Measurements from ENCODE around the gene RASSF5.
"Not testable (repeated sequence)": the region's sequence is repeated elsewhere in the genome, so short reads cannot be mapped to it uniquely, and the experiment has no call there.

The RASSF5 gene

GRCh38 chr1:206479183-206480125, 27.9 kb upstream of the RASSF5 start:
- in situ Hi-C loops (cut with HindIII; ENCODE audit: low pct_unique_long_range_greater_than_20kb, low sequenced_read_pairs): no loop called here
- TF ChIP-seq JUND (IDR thresholded peaks at IDR 0.05; ENCODE audit: low read depth): no peak
- DNase-seq (ENCODE audit: low read depth in 1 of 2, low spot score in 1 of 2): peak; percentile 82 to 93

DNA sequence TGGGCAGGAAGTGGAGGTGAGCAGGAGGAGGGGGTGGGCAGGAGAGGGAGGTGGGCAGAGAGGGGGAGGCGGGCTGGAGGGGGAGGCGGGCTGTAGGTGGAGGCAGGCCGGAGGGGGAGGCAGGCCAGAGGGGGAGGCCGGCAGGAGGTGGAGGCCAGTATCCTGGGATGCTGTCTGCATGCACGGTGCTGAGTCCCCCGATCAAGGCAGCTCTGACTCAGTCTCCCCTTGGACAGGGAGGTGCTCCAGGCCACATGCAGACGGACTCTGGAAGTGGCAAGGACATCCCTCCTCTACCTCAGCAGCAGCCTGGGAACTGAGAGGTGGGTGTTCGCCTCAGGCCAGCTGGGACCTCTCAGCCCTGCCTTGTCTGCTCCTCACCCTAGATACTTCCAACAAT, 27.1 kb upstream of the RASSF5 start:
- no peak for TF ChIP-seq JUND (IDR thresholded peaks at IDR 0.05; ENCODE audit: low read depth)
- in situ Hi-C loops (cut with HindIII; ENCODE audit: low pct_unique_long_range_greater_than_20kb, low sequenced_read_pairs): no loop called here
- DNase-seq (ENCODE audit: low read depth in 1 of 2, low spot score in 1 of 2): no peak

DNA sequence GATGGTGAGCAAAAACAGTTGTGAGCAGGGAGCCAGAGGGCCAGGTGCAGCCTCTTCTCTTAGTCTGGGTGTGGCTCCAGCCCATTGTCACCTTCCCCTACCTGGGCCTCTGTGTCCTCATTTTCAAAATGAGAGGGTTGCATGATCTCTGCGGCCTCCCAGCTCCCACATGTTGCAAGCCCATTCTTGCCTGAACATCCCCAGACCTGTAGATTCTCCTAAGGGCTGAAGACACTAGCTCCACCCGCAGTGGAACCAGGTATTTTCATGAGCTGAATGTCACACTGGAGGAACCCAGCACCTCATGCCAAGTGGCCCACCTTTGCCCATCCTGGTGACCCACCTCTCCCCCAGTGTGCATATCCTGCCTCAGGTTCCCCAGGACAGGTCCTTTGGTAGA, 24.7 kb upstream of the RASSF5 start:
- TF ChIP-seq JUND (IDR thresholded peaks at IDR 0.05; ENCODE audit: low read depth): no peak
- DNase-seq (ENCODE audit: low read depth in 1 of 2, low spot score in 1 of 2): no peak
- in situ Hi-C loops (cut with HindIII; ENCODE audit: low pct_unique_long_range_greater_than_20kb, low sequenced_read_pairs): no loop called here

DNA sequence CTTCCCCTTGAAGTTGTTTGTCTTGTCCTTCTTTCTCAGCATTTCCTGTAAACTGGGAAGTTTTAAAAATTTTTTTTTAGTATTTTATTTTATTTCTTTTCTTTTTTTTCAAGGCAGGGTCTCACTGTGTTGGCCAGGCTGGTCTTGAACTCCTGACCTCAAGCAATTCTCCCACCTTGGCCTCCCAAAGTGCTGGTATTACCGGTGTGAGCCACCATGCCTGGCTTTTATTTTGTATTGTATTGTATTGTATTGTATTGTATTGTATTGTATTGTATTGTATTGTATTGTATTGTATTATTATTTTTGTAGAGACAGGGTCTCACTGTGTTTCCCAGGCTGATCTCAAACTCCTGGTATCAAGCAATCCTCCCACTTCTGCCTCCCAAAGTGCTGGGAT, 23.5 kb upstream of the RASSF5 start:
- DNase-seq (ENCODE audit: low read depth in 1 of 2, low spot score in 1 of 2); in situ Hi-C loops (cut with HindIII; ENCODE audit: low pct_unique_long_range_greater_than_20kb, low sequenced_read_pairs): not testable (repeated sequence)

GRCh38 chr1:206484901-206485300, 22.4 kb upstream of the RASSF5 start:
- DNase-seq (ENCODE audit: low read depth in 1 of 2, low spot score in 1 of 2): no peak
- TF ChIP-seq JUND (IDR thresholded peaks at IDR 0.05; ENCODE audit: low read depth): no peak
- in situ Hi-C loops (cut with HindIII; ENCODE audit: low pct_unique_long_range_greater_than_20kb, low sequenced_read_pairs): no loop called here

GRCh38 chr1:206486995-206487788, 20.1 kb upstream of the RASSF5 start:
- TF ChIP-seq JUND (IDR thresholded peaks at IDR 0.05; ENCODE audit: low read depth): no peak
- in situ Hi-C loops (cut with HindIII; ENCODE audit: low pct_unique_long_range_greater_than_20kb, low sequenced_read_pairs): no loop called here

DNA sequence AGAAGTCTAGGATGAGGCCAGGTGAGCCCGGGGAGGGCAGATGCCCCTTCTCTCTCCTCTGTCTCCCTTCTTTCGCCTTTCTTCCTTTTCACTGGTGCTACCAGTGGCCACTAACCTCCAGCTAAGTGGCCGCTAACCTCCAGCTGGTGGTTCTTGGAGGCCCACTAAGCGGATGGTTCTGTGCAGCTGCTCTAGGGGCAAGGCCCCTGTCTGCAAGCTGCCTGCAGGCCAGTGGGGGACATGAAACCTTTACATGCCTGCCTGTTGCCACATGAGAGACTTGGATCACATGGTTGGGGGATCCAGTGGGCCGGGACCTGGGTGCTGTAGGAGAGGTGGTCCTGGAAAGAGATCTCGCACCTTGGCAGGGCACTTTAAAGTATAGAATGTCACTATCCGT, 19.4 kb upstream of the RASSF5 start:
- DNase-seq (ENCODE audit: low read depth in 1 of 2, low spot score in 1 of 2): no peak
- in situ Hi-C loops (cut with HindIII; ENCODE audit: low pct_unique_long_range_greater_than_20kb, low sequenced_read_pairs): no loop called here
- no peak for TF ChIP-seq JUND (IDR thresholded peaks at IDR 0.05; ENCODE audit: low read depth)

More at GRCh38 chr1:206486995-206487788, 20.1 kb upstream of the RASSF5 start:
- DNase-seq (ENCODE audit: low read depth in 1 of 2, low spot score in 1 of 2): no peak

- DNase-seq (ENCODE audit: low read depth in 1 of 2, low spot score in 1 of 2): no peak
- TF ChIP-seq JUND (IDR thresholded peaks at IDR 0.05; ENCODE audit: low read depth): no peak
- in situ Hi-C loops (cut with HindIII; ENCODE audit: low pct_unique_long_range_greater_than_20kb, low sequenced_read_pairs): no loop called here
Observed at GRCh38 chr1:206488466-206488865, 18.9 kb upstream of the RASSF5 start.

DNA sequence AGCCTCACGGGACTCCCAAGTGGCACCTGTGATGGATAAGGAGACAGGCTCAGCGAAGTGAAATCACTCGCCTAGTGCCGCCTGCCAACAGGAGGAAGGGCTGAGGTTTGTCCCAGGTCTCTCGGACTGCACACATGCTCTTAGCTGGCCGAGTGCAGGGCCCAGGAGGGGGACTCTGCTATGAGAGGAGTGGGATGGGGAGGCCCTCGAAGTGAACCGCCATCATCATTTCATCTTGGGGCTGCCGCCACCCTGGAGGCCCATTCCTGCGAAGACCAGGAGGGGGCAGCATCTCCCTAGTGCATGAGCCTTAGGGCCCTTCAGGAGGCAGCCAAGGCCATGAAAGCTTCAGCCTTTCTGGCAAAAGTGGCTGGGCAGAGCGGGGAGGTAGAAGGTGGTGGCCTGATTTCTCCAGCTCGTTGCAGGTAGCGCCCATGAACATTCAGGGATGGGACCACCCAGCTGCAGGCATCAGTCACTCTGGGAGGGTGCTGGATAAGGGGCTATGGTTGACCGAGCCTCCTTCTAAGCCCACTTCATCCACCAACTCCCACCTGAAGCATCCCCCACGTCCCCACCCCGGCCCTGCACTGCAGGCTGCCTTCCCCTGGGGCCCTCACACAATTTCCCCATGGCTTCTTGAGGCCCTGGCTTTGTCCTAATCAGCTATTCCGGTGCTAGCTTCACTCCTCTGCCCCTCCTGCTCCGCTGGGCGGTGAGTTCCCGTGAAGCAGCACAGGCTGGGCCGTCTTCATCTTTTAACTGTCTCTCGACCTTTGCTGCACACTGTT, 17.2 kb upstream of the RASSF5 start:
- TF ChIP-seq JUND (IDR thresholded peaks at IDR 0.05; ENCODE audit: low read depth): no peak
- peak; percentile 77 to 90 for DNase-seq (ENCODE audit: low read depth in 1 of 2, low spot score in 1 of 2)
- in situ Hi-C loops (cut with HindIII; ENCODE audit: low pct_unique_long_range_greater_than_20kb, low sequenced_read_pairs): no loop called here

DNA sequence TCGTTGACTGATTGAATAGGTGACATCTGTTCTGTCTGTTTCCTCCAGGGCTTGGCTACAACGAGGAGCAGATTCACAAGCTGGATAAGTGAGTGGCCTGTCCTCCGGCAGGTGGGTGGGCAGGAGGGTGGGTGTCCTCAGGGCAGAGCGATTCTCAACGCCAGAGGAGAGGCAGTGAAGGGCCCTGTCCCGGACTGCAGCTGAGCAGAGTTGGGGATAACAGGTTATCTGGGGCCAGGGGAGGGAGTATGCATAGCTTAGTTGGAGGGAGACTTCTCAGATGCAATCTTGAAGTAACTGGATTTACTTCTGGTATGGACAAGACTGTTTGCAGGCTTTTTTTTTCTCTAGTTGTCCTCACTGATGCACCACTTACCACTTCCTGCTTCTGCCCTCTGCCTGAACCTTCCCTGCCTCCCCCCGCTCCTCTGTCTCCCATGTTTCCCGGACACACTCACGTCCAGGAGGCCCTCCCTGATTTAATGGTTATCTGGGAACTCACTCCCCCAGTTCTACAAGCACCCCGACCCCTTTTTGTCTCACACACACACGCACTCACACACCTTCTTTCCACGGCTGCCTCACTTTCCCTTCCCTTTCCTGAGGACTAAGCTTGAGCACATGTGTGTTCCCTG, 16.4 kb upstream of the RASSF5 start:
- TF ChIP-seq JUND (IDR thresholded peaks at IDR 0.05; ENCODE audit: low read depth): no peak
- no peak for DNase-seq (ENCODE audit: low read depth in 1 of 2, low spot score in 1 of 2)
- in situ Hi-C loops (cut with HindIII; ENCODE audit: low pct_unique_long_range_greater_than_20kb, low sequenced_read_pairs): no loop called here

DNA sequence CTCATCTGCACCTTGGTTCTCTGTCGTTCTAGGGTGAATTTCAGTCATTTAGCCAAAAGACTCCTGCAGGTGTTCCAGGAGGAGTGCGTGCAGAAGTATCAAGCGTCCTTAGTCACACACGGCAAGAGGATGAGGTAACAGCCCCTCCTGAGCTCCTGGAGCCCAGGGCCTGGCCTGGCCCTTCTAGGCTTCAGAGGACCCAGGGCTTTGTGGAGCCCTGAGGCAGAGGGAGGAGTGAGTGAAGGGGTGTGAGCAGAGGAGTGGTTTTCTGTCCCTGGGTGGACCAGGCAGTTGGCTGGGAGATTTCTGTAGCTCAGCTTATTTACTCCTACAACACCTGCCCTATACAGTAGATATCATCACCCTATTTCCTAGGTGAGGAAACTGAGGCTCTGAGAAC, 15.7 kb upstream of the RASSF5 start:
- in situ Hi-C loops (cut with HindIII; ENCODE audit: low pct_unique_long_range_greater_than_20kb, low sequenced_read_pairs): no loop called here
- TF ChIP-seq JUND (IDR thresholded peaks at IDR 0.05; ENCODE audit: low read depth): no peak
- no peak for DNase-seq (ENCODE audit: low read depth in 1 of 2, low spot score in 1 of 2)

DNA sequence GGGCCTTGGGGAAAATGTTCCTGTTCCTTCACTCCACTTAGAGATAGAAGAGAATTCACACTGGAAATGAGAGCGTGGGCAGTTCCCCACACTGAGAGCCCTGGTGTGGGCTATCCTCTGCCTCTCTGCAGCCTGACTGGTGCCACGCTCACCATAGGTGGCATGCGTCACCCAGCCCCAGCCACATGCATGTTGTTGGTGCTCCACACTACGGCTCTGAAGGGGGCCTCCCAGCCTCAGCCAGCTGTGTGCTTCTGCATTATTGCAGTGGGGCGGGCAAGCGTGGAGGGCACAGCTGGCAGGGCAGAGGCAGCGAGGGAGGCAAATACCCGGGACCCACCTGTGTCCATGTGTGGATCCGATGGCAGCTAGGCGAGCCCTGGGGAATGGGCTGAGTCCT, 14.7 kb upstream of the RASSF5 start:
- in situ Hi-C loops (cut with HindIII; ENCODE audit: low pct_unique_long_range_greater_than_20kb, low sequenced_read_pairs): no loop called here
- no peak for DNase-seq (ENCODE audit: low read depth in 1 of 2, low spot score in 1 of 2)
- TF ChIP-seq JUND (IDR thresholded peaks at IDR 0.05; ENCODE audit: low read depth): no peak

Measured in T47D (cell line).